Activated CD8-positive, alpha-beta T cell treated with anti-CD3 and anti-CD28 coated beads, Interleukin-2, amount 10 ng/mL, durations not matched to agents 7 days and 5 days (primary cell): ENCODE results near the gene TNS4. TPM values are rescaled to one million over a fixed set of nuclear protein-coding genes. Genes with fewer than 3 reads are reported as not detected.
A peak's percentile ranks its signal among the peaks of the same experiment; 100 is the strongest.

Experiments used
- ATAC-seq: fragments of 150-1000 bp; cut with Tn5 transposase; one replicate; pipeline ENCODE4 v1.10.0; 2021; ENCODE audit warnings: moderate library complexity
- CTCF ChIA-PET: fragments of 350-600 bp; sonication (Branson Sonifier 250); formaldehyde crosslinking; loops from one replicate; lab custom pipeline; 2021; ENCODE audit warnings: antibody characterized with exemption; lab: Charles Lee
- POLR2A ChIA-PET: fragments of 350-600 bp; sonication (Branson Sonifier 250); formaldehyde crosslinking; loops from one replicate; lab custom pipeline; 2021; ENCODE audit warnings: antibody characterized with exemption; lab: Charles Lee
- DNase-seq: peaks from one replicate; pipeline ENCODE4 v3.0.0-alpha.2; 2020
- H3K27ac Mint-ChIP-seq: one replicate; pipeline ENCODE4 v1.8.0; 2021; ENCODE audit warnings: mild to moderate bottlenecking, mixed read lengths
- H3K27me3 Mint-ChIP-seq: one replicate; pipeline ENCODE4 v1.8.0; 2021; ENCODE audit warnings: low read depth, mixed read lengths
- H3K36me3 Mint-ChIP-seq: one replicate; pipeline ENCODE4 v1.8.0; 2021; ENCODE audit warnings: low read depth, mixed read lengths
- H3K4me1 Mint-ChIP-seq: one replicate; pipeline ENCODE4 v1.8.0; 2021; ENCODE audit warnings: low read depth, mixed read lengths
- H3K4me3 Mint-ChIP-seq: one replicate; pipeline ENCODE4 v1.8.0; 2021; ENCODE audit warnings: mild to moderate bottlenecking, mixed read lengths
- H3K9me3 Mint-ChIP-seq: one replicate; pipeline ENCODE4 v1.8.0; 2022; ENCODE audit warnings: mixed read lengths; ENCODE audit not compliant: insufficient read depth
- total RNA-seq, 2 experiments: library from RNA; stranded (reverse); gene quantifications; one replicate each; pipeline ENCODE4 v1.2.3, GENCODE V29; 2021

Gene TNS4
- total RNA-seq, 2 experiments from 2014 or later, result 8.4 to 9.0 TPM

DNA sequence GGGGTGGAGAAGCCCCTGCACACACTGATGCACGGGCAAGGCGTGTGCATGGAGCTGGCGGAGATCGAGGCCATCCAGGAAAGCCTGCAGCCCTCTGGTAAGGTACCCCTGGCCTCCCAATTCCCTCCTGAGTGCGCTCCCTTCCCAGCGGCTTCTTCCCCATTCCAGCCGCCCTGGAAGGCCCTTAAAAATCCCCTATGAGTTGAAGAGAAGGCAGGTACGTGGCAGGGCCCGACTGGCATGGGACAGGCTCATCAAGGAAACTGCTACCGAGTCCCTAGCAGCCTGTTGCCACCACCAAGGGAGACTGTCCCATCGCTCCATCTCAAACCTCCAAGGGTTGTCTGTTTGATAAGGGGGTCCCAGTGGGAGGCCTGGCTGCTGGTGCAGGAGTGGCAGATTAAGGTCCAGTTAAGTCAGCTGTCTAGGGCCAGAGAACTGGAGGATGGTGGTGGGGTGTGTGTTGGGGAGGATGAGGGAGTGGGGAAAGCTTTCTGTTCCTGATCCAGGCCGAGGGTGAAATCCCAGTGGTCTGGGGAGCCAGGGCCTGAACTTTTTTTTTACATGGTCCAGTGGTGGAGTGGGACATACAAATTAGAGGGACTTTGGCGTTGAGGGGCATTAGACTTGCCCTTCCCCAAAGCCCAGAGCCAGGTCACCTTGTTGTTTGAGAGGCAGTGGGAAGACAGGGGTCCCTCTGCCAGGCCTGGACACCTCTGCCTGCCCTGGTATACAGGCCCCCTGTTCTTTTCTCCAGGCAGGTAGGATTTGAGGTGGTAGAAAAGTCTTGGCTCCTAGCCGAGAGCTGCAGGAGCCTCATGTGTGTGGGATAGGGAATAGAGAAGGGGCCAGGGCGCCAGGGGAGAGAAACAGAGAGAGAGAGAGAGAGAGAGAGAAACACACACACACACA lies 57.2 kb downstream of the TNS4 start:
- DNase-seq, result peak; percentile 42
- CTCF ChIA-PET, result interaction anchor here (0.8 to 5.9 kb wide), 20 partner anchors 9 to 142 kb away, joined by 3 to 78 read pairs (median 6); partner anchors contain the start of genes TNS4 and TOP2A
- Mint-ChIP-seq H3K9me3 (no peaks in the 10 kb centered on the region), H3K36me3 (peaks cover 2% of the 10 kb centered on the region), H3K4me3 (peak overlapping the region; percentile 82), H3K27me3 (peaks cover 2% of the 10 kb centered on the region), H3K4me1 (peaks cover 58% of the 10 kb centered on the region), H3K27ac (peak overlapping the region; percentile 92)
- peak; percentile 8 for ATAC-seq
- POLR2A ChIA-PET, result interaction anchor here (0.6 to 3.3 kb wide), 9 partner anchors 13 to 529 kb away, joined by 3 to 36 read pairs (median 4); partner anchors contain the start of gene TOP2A

DNA sequence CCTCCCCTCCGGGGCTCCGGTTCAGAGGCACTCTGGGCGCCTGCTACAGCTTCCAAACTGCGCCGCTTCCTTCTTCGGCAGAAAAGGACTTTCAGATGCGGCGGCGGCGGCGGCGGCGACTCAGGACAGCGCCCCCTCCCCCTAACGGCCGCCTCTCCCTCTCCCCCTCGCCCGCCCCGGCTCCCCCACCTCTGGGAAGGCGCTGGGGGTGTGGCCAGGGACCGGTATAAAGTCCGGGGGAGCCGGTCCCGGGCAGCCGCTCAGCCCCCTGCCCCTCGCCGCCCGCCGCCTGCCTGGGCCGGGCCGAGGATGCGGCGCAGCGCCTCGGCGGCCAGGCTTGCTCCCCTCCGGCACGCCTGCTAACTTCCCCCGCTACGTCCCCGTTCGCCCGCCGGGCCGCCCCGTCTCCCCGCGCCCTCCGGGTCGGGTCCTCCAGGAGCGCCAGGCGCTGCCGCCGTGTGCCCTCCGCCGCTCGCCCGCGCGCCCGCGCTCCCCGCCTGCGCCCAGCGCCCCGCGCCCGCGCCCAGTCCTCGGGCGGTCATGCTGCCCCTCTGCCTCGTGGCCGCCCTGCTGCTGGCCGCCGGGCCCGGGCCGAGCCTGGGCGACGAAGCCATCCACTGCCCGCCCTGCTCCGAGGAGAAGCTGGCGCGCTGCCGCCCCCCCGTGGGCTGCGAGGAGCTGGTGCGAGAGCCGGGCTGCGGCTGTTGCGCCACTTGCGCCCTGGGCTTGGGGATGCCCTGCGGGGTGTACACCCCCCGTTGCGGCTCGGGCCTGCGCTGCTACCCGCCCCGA lies 58.0 kb downstream of the TNS4 start, which contains the start of gene IGFBP4:
Gene IGFBP4, plus strand, starts transcription at position 255 of the 792 bp plus-strand sequence. Its CDS starts 286 bp downstream, at position 541.
- DNase-seq (peak; percentile 79), ATAC-seq (peak; percentile 83)
- Mint-ChIP-seq H3K4me3 (peak within 1 kb of the TSS; percentile 82), H3K9me3 (no peaks in the 10 kb centered on the region), H3K4me1 (peaks cover 56% of the 10 kb centered on the region), H3K27me3 (peaks cover 2% of the 10 kb centered on the region), H3K36me3 (peaks cover 2% of the 10 kb centered on the region), H3K27ac (peak within 1 kb of the TSS; percentile 92)
- ChIA-PET CTCF (interaction anchor here (0.8 to 5.9 kb wide), 20 partner anchors 9 to 141 kb away, joined by 3 to 78 read pairs (median 6); partner anchors contain the start of genes TNS4 and TOP2A), POLR2A (interaction anchor here (0.6 to 3.3 kb wide), 8 partner anchors 14 to 530 kb away, joined by 3 to 36 read pairs (median 4); partner anchors contain the start of gene TOP2A)

DNA sequence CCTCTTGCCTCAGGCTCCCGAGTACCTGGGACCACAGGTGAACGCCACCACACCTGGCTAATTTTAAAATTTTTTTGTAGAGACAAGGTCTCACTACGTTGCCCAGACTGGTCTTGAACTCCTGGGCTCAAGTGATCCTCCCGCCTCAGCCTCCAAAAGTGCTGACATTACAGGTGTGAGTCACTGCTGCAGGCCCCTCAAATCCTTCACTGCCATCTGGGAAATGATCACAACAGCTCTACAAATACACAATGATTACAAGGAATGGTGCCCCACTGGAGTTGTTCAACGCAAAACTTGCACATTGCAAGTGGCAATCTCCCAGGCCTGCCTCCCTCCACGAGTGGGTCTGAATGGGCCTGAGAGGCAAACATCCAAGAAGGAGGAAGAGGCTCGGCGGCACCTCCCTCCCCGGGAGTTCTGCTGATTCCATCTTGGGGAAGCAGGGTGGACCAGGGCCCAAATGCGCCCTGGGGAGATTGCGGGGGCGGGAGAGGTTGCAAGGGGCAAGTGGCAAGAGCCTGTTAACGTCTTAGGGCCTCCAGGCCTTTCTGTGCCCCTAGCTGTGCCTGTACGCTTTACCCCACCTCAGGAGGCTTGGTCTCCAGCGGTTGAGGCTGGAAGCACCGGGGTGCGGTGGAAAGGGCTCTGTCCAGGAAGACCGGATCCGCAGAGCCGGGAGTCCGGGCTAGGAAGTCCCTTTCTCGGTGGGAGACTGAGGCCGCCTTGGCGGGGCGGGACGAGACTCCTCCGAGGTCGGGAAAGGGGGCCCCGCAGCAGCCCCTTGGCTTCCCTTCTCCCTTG lies 58.8 kb downstream of the TNS4 start:
- H3K4me1 Mint-ChIP-seq, result peaks cover 54% of the 10 kb centered on the region
- CTCF ChIA-PET, result interaction anchor here (1.6 to 5.9 kb wide), 6 partner anchors 8 to 92 kb away, joined by 3 to 78 read pairs (median 24); partner anchors contain the start of gene TOP2A
- H3K4me3 Mint-ChIP-seq, result peak overlapping the region; percentile 62
- no peak for ATAC-seq
- no peak overlapping the region for H3K27ac Mint-ChIP-seq
- no peak for DNase-seq
- POLR2A ChIA-PET, result interaction anchor here (3.3 kb wide), 1 partner anchor 25 kb away, joined by 36 read pairs; the partner anchor contains the start of gene TOP2A
- H3K27me3 Mint-ChIP-seq, result peaks cover 2% of the 10 kb centered on the region
- no peaks in the 10 kb centered on the region for H3K9me3 Mint-ChIP-seq
- H3K36me3 Mint-ChIP-seq, result peaks cover 2% of the 10 kb centered on the region

DNA sequence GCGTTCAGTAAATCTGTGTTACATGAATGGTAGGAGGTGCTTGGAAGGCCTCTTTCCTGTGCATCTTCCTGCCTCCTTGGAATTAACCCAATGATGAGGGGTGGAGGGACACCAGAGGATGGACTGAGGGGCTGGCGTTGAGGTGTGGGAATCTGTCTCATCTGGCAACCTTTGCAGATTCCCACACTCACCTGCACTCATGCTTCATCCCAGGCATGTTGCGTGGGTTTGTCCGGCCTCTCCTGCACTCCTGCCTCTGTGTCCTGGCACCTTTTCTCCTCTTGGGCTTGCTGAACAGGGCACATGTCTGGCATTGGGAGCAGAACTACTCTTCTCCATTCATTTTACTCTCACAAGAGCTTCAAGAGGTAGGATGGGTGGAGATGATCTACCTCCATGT lies 61.3 kb downstream of the TNS4 start:
- DNase-seq (no peak), ATAC-seq (no peak)
- no peaks in the 10 kb centered on the region for H3K36me3 Mint-ChIP-seq
- CTCF ChIA-PET, result interaction anchor here (1.1 to 5.9 kb wide), 5 partner anchors 13 to 93 kb away, joined by 3 to 49 read pairs (median 3); partner anchors contain the start of gene TOP2A
- peaks cover 2% of the 10 kb centered on the region for H3K27me3 Mint-ChIP-seq
- H3K4me3 Mint-ChIP-seq, result no peak overlapping the region
- no peak overlapping the region for H3K27ac Mint-ChIP-seq
- POLR2A ChIA-PET, result interaction anchor here (1.3 kb wide), 1 partner anchor 24 kb away, joined by 3 read pairs; no protein-coding TSS in a partner anchor
- H3K9me3 Mint-ChIP-seq, result no peaks in the 10 kb centered on the region
- H3K4me1 Mint-ChIP-seq, result peaks cover 43% of the 10 kb centered on the region

DNA sequence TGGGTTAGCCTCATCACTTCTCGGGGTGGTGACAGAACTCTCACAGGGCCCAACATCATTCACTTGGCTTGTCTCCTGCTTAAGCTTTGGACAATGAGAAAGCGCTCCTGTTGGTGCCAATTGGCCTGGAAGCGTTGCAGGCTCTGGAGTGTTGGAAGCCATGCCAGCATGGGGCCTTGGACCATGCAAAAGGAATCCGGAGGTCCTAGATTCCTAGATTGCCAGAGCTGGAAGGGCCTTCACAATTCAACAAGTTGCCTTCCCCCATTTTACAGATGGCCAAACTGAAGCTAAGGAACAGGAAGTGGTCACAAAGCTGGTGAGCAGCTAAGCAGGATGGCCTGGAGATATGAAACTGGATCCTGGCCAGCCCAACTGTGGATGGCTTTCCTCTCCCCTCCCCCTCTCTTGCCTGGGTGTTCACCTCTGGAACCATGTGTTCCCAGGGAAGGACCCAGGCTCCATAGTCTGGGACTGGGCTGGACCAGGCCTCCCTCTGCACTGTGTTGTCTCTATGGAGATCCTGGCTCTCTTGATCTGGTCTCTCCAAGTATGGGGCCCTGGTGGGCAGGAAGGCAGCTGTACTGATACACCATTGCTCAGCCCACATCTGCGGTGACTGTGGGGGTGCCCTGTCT lies 64.2 kb downstream of the TNS4 start:
- Mint-ChIP-seq H3K4me1 (peaks cover 30% of the 10 kb centered on the region), H3K27me3 (peaks cover 4% of the 10 kb centered on the region), H3K9me3 (no peaks in the 10 kb centered on the region), H3K27ac (no peak overlapping the region), H3K4me3 (no peak overlapping the region), H3K36me3 (no peaks in the 10 kb centered on the region)
- DNase-seq (peak; percentile 43), ATAC-seq (peak; percentile 48)
- POLR2A ChIA-PET, result interaction anchor here (0.9 to 1.3 kb wide), 3 partner anchors 12 to 96 kb away, joined by 3 to 6 read pairs (median 3); partner anchors contain the start of gene TOP2A
- CTCF ChIA-PET, result interaction anchor here (0.8 to 5.1 kb wide), 11 partner anchors 10 to 123 kb away, joined by 3 to 35 read pairs (median 5); partner anchors contain the start of gene TOP2A

DNA sequence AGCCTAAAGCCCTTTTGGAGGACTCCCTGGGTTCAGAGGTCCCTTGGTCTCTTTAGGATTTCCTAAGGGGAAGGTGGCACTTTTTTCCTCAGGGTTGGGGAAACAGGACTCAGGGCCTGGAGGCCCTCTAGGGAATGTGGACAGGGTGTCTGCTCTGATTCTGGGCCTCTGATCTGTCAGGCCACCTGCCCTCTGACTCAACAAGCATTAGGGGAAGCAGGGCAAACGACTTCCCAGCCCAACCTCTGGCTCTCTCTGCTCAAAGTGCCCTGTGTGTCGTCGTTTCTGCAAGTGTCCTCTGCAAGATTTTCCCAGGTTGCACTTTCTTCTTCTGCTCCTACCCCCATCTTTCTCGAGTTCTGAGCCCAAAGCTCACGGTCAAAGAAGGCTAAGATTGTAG lies 64.8 kb downstream of the TNS4 start:
- ATAC-seq (no peak), DNase-seq (no peak)
- H3K36me3 Mint-ChIP-seq, result no peaks in the 10 kb centered on the region
- no peaks in the 10 kb centered on the region for H3K9me3 Mint-ChIP-seq
- ChIA-PET CTCF (interaction anchor here (1.0 to 5.1 kb wide), 5 partner anchors 10 to 96 kb away, joined by 3 to 35 read pairs (median 5); partner anchors contain the start of gene TOP2A), POLR2A (interaction anchor here (1.3 kb wide), 1 partner anchor 19 kb away, joined by 6 read pairs; the partner anchor contains the start of gene TOP2A)
- H3K4me3 Mint-ChIP-seq, result no peak overlapping the region
- peaks cover 4% of the 10 kb centered on the region for H3K27me3 Mint-ChIP-seq
- H3K27ac Mint-ChIP-seq, result no peak overlapping the region
- peaks cover 30% of the 10 kb centered on the region for H3K4me1 Mint-ChIP-seq

DNA sequence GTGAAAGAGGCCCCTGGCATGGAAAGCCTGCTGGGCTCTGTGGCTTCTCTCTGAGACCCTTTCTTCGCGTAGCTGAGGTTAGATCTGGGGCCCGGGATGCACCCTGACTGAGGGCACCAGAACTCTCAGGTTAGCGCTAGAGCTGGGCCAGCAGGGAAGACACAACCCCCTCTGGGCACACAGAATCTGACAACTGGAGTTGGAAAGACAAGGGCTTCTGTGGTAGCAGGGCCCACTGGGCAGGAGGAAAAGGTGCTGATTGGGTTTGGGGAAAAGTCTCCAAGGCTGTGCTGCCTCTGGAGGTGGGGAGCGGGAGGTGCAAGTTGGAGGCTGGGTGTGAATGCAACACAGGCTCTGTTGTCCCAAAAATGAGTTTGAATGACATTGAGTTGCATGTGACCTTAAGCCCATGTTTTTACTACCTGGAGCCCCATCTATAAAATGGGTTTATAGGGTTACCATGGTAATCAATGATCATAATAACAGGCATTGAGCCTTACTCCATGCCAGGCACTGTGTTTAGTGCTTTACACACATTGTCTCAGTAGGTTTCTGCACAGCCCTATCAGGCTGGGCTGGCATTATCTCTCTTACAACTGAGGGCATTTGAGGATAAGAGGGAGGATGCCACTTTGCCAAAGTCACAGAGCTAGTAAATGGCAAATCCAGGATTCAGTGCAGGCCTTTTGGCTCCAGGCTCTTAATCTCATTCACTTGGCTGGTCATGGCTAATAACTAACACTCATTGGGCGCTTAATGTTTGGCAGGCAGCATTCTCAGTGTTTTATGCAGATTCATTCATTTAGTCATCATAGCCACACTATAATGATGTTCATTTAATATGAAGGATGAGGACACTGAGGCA lies 67.6 kb downstream of the TNS4 start:
- H3K4me3 Mint-ChIP-seq, result no peak overlapping the region
- H3K27ac Mint-ChIP-seq, result no peak overlapping the region
- peaks cover 8% of the 10 kb centered on the region for H3K27me3 Mint-ChIP-seq
- ATAC-seq, result peak; percentile 77
- no peaks in the 10 kb centered on the region for H3K9me3 Mint-ChIP-seq
- H3K4me1 Mint-ChIP-seq, result peaks cover 20% of the 10 kb centered on the region
- ChIA-PET POLR2A (interaction anchor here (0.9 to 1.4 kb wide), 2 partner anchors 8 to 16 kb away, joined by 3 to 5 read pairs; no protein-coding TSS in a partner anchor), CTCF (interaction anchor here (1.0 to 4.0 kb wide), 8 partner anchors 9 to 127 kb away, joined by 3 to 22 read pairs (median 6); partner anchors contain the start of genes IGFBP4 and TOP2A)
- peak; percentile 54 for DNase-seq
- H3K36me3 Mint-ChIP-seq, result no peaks in the 10 kb centered on the region

DNA sequence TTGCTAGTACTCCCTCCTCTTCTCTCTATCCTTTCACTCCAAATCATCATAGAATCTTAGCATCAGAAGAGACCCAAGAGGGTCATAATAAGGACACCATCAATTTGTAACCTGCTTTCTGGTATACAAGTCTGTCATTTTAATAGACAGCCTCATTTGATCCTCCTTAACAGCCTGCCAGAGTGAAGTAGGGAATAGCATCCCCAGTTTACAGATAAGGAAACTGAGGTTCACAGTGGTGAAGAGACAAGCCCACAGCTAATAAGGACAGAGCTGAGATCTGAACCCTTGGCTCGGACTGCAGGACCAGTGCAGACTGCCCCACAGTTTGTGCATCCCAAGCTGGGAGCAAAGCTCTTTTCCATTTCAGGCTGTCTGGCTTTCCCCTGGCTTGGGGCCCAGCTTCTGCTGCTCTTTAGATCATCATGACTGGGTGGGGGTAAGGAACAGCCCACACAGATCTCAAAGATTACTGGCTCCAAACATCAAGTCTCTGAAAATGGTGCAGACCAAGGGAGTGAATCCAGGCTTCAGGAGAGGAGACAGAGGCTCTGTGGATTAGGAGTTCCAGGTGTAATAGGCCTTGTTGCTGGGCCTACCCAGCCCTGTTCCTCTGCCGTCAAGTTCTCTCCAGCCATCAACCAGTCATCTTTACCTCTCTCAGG lies 68.4 kb downstream of the TNS4 start:
- ChIA-PET CTCF (interaction anchor here (0.8 to 4.0 kb wide), 8 partner anchors 9 to 127 kb away, joined by 3 to 22 read pairs (median 6); partner anchors contain the start of genes IGFBP4 and TOP2A), POLR2A (interaction anchor here (1.4 kb wide), 1 partner anchor 15 kb away, joined by 3 read pairs; no protein-coding TSS in a partner anchor)
- Mint-ChIP-seq H3K9me3 (no peaks in the 10 kb centered on the region), H3K27me3 (peaks cover 10% of the 10 kb centered on the region), H3K36me3 (no peaks in the 10 kb centered on the region), H3K27ac (no peak overlapping the region), H3K4me1 (peaks cover 20% of the 10 kb centered on the region), H3K4me3 (no peak overlapping the region)
- ATAC-seq (peak; percentile 18), DNase-seq (no peak)

DNA sequence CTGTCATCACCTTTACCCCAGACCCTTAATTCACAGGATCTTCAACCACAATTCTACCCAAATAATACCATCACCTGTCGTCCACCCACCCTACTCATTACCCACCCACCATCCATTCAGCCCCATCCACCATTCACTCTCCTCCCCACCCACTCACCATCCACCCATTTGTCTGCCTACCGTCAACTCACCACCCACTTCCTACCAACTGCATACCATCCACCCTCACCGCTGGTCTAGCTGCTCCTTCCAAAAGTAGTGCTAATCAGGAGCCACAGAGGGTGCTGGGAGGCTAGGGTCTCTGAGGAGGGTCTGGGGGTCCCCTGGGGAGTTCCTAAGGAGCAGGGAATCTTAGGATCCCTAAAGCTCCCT lies 70.2 kb downstream of the TNS4 start:
- ATAC-seq (no peak), DNase-seq (no peak)
- Mint-ChIP-seq H3K27me3 (peaks cover 12% of the 10 kb centered on the region), H3K27ac (no peak overlapping the region), H3K36me3 (no peaks in the 10 kb centered on the region), H3K9me3 (no peaks in the 10 kb centered on the region), H3K4me1 (peaks cover 25% of the 10 kb centered on the region), H3K4me3 (no peak overlapping the region)
- ChIA-PET CTCF (interaction anchor here (1.1 to 4.0 kb wide), 4 partner anchors 13 to 101 kb away, joined by 3 to 22 read pairs (median 4); partner anchors contain the start of genes IGFBP4 and TOP2A), POLR2A (interaction anchor here (0.8 to 2.1 kb wide), 2 partner anchors 14 to 91 kb away, joined by 3 to 9 read pairs; partner anchors contain the start of gene TOP2A)
